GM18951 (cell line): ENCODE measurements around the gene FGD4.

Source experiments
- POLR2A ChIP-seq: IDR thresholded peaks from 4 replicates; pipeline ENCODE4 v1.6.1; 2011; ENCODE audit warnings: mild to moderate bottlenecking; ENCODE audit not compliant: insufficient read length, insufficient read depth; ENCODE audit errors: extremely low read depth
- in situ Hi-C: fragments of 300-500 bp; cut with MboI; formaldehyde crosslinking; loops from one replicate; pipeline ENCODE4 v1.12.0; 2022; ENCODE audit warnings: low sequenced_read_pairs, mixed read lengths, inconsistent platforms; ENCODE audit not compliant: unreplicated experiment

FGD4 gene

DNA sequence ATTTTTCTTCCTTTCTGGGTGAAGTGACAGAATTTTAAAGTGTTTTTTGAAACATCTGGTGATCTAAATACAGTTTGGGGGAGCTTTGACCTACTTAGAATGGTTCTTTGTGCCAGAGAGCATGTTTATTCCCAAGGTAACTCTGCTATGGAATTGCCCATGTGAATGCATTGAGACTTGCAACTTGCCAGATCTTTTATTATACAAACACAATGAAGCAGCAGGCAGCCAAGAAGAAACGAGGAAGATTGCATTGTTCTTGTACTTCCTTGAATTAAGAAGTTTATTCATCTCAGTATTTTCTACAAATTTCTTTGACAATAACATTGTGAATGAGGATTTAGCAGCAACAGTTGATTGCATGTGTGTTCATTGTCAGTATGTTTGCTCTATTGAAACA lies 55.5 kb downstream of the FGD4 start:
- in situ Hi-C loops = loop anchor here (10.0 to 25.0 kb wide), 3 partner anchors 210 to 1557 kb away; partner anchors contain the start of genes ALG10 and YARS2
- TF ChIP-seq POLR2A = no peak

DNA sequence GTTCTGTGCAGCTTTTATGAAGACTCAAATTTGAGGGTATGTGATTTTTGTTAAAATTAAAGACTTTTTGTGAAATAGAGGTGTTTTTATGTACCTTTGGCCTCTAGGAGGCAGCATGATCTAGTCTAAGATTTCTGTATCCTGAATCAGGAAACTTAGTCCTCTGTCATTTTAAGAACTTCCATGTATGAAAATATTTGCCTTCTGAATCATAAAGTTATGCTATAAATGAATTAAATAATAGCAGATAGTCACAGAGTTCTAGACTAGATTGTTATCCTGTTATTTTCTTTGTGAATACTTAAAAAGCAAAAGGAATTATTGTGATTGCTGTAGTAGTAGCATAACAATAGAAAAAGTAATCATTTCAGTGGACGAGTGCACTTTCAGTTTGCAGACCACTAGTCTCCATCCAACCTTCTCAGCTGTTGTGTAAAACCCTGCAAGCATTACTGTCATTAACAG lies 56.3 kb downstream of the FGD4 start:
- in situ Hi-C loops = loop anchor here (10.0 to 25.0 kb wide), 3 partner anchors 209 to 1557 kb away; partner anchors contain the start of genes ALG10 and YARS2
- TF ChIP-seq POLR2A = no peak

GRCh38 chr12:32457251-32458025 lies 58.1 kb downstream of the FGD4 start:
- TF ChIP-seq POLR2A = no peak
- in situ Hi-C loops = loop anchor here (10.0 to 25.0 kb wide), 3 partner anchors 207 to 1555 kb away; partner anchors contain the start of genes ALG10 and YARS2

DNA sequence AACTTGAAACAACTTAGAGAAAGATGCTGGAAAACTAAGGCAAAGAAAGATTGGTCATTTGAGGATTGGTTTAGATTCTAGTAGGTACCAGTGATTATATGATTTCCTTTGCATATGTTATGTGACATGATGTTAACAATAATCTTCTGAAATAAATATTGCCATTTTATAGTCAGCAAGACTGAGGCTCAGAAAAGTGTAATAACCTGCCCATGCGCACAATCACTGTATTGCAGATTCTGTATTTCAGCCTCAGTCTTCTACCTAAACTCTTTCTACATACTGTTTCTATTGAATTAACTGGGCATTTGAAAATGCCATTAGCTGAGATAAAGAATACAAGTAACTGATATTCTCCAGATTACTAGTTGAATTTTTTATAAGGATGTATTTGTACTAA lies 61.3 kb downstream of the FGD4 start:
- TF ChIP-seq POLR2A = no peak

DNA sequence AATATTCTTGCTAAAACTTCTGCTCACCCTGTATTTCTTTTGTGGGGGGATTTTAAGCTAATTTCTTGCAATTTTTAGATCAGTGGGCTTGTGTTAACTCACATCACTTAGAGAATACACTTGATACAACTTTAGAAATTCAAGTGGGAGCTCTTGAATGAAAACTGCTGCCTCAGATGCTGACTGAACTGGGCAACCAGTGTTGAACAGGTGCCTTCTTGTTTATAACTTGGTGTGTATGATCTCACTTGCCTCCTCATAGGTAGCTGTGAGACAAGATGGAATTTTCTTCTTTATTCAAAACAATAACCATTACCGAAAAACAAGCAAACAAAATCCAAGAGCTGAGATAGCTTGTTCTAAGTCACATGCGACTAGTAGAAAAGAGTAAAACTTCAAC lies 63.5 kb downstream of the FGD4 start:
- in situ Hi-C loops = loop anchor here (25.0 kb wide), 1 partner anchor 1549 kb away; the partner anchor contains the start of gene ALG10
- no peak for TF ChIP-seq POLR2A

More for the DNA sequence above, 61.3 kb downstream of the FGD4 start:
- in situ Hi-C loops = loop anchor here (25.0 kb wide), 1 partner anchor 1552 kb away; the partner anchor contains the start of gene ALG10

GRCh38 chr12:32466187-32466586 lies 66.8 kb downstream of the FGD4 start:
- in situ Hi-C loops = loop anchor here (25.0 kb wide), 1 partner anchor 1546 kb away; the partner anchor contains the start of gene ALG10
- no peak for TF ChIP-seq POLR2A

DNA sequence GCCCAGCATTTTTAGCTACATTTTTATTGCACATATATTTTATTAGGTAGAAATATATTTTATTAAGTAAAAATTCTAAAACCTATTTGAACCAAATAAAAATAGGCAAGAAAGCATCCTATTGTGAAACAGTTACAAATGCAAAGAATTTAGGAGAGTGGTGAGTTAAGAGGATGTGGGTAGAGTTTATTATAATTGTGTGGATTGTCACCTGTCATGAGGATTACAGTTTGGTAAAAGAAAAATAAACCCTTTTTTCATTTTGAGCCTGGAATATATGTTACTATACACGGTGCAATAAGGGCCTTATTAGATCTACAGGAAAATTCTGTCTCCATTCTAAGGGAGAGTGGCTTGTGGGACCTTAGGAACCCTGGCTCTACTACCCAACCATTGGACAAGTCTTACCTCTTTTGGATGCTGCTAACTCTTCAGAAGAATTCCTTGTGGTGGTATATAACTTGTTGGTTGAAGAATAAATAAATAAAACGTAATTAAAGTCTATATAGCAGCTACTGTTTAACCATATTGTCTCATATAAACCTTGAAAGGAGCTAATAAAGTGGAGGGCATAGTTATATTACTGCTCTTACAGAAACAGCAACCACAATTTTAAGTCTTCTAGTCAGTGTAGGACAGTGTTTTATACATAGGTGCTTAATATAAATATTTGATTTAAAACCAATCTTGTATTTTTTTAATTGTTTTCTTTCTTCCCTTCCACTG lies 67.8 kb downstream of the FGD4 start:
- TF ChIP-seq POLR2A = no peak
- in situ Hi-C loops = loop anchor here (25.0 kb wide), 1 partner anchor 1545 kb away; the partner anchor contains the start of gene ALG10

GRCh38 chr12:32467959-32468863 lies 68.9 kb downstream of the FGD4 start:
- in situ Hi-C loops = loop anchor here (25.0 kb wide), 1 partner anchor 1544 kb away; the partner anchor contains the start of gene ALG10

DNA sequence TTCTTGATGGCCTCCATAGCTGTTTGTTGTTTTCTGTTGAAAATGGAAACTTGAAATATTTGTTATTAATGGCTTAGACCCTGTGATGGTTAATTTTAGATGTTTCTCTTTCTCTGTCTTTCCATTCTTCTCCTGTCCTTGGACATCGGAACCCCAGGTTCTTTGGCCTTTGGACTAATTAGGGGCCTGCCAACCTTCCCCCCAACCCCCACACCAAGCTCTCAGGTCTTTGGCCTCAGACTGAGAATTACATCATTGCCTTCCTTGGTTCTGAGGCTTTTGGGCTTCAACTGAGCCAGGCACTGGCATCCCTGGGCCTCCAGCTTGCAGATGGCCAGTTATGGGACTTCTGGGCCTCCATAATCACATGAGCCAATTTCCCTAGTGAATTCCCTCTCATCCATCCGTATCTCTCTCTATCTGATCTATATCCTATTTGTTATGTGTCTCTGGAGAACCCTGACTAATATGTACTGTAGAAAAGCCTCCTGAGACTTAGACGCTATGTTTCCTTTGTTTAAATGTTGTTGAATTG lies 71.6 kb downstream of the FGD4 start:
- in situ Hi-C loops = loop anchor here (10.0 to 25.0 kb wide), 2 partner anchors 264 to 1541 kb away; partner anchors contain the start of gene ALG10
- no peak for TF ChIP-seq POLR2A

More at GRCh38 chr12:32467959-32468863, 68.9 kb downstream of the FGD4 start:
- TF ChIP-seq POLR2A = no peak

- in situ Hi-C loops = loop anchor here (10.0 to 25.0 kb wide), 2 partner anchors 263 to 1541 kb away; partner anchors contain the start of gene ALG10
- TF ChIP-seq POLR2A = no peak
Measured at GRCh38 chr12:32471591-32472001, 72.2 kb downstream of the FGD4 start.

DNA sequence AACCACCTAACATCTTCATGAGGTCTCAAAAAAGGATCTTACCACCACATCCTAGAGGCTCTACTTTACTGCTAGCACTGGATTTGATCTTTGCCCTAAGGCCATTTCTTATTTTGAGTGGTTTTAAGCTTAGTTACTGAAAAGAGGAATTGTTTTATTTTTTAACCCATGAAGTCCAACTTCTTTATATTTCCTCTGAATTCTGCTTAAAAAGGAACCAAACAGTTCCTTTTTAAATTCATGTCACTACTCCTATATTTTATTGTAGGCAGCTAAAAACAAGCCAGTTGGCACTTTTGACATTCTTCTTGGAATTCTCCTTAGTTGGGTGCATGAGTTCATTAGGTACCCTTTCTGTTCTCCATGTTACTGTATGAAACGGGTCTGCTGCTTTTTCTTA lies 76.4 kb downstream of the FGD4 start:
- in situ Hi-C loops = loop anchor here (10.0 kb wide), 1 partner anchor 259 kb away; no protein-coding TSS in a partner anchor
- no peak for TF ChIP-seq POLR2A

- no peak for TF ChIP-seq POLR2A
- in situ Hi-C loops = loop anchor here (10.0 kb wide), 1 partner anchor 258 kb away; no protein-coding TSS in a partner anchor
Measured at GRCh38 chr12:32476446-32476845, 77.1 kb downstream of the FGD4 start.
